Measurements from ENCODE around the gene IFNL1. TPM values are rescaled to one million over a fixed set of nuclear protein-coding genes. Genes with fewer than 3 reads are reported as not detected.
A peak's percentile ranks its signal among the peaks of the same experiment; 100 is the strongest.

Gene IFNL1
- not detected for total RNA-seq

DNA sequence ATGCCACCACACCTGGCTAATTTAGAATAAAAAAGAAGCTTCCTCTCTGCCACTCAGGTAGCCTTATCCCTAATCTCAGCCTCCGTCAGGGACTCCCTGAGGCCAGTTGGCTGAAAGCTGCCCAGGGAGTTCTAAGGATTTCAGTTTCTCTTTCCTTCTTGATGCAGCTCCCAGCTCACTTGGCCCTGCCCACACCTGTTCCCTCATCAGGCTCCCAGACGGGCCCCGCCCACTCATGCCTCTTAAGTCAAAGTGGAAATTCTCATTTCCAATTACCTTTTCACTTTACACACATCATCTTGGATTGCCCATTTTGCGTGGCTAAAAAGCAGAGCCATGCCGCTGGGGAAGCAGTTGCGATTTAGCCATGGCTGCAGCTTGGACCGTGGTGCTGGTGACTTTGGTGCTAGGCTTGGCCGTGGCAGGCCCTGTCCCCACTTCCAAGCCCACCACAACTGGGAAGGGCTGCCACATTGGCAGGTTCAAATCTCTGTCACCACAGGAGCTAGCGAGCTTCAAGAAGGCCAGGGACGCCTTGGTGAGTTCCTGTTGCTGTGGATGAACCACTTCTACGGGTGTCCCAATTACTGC is at the start of gene IFNL1:
TSS of gene IFNL1 (plus strand) at position 353 of the 591 bp plus-strand sequence. CDS start at position 368, 15 bp downstream.
- ATAC-seq (ENCODE audit: low read depth), result no peak
- Mint-ChIP-seq H3K27ac (peak within 1 kb of the TSS; percentile 68), H3K9me3 (no peaks in the 10 kb centered on the region), H3K4me3 (peak within 1 kb of the TSS; percentile 6), H3K27me3 (peaks cover 9% of the 10 kb centered on the region), H3K4me1 (peaks cover 41% of the 10 kb centered on the region), H3K36me3 (peaks cover 5% of the 10 kb centered on the region)
- DNase-seq, result no peak
- POLR2A ChIA-PET, result interaction anchor here (0.6 kb wide), 1 partner anchor 16 kb away, joined by 4 read pairs; no protein-coding TSS in a partner anchor

DNA sequence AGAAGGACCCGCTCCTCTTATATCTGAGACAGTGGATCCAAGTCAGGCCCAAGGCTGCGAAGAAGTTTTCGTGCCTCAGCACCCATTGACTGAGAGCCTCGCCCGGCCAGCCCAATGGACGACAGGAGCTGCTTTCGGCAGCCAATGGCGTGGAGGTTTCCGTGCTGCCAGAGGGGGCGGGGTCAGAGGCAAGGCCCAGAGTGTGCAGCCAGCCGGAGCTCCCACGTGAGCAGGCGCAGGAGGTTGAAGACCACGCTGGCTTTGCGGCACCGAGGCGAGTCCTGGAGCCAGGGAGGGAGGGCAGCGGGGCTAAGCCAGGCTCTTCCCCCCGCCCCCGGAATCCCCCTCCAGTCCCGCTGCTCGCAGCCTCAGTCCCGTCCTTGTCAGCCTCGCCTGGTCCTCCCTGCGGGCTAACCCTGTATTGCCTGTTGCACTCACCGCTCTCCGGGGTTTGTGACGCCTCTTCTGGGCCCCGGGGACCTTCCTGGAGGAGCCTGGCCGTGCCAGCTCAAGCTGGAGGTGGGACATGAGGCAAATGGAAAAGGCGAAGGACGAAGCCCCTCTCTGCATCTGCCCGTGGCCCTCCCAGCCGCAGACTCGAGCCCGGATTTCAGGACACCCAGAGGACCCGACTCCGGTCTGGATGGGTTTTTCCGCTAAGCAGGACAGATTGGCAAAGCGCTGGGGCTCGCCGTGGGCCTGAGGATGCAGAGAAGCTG is 49.1 kb upstream of the IFNL1 start:
- Mint-ChIP-seq H3K36me3 (no peaks in the 10 kb centered on the region), H3K4me3 (peak overlapping the region; percentile 22), H3K9me3 (no peaks in the 10 kb centered on the region), H3K27ac (no peak overlapping the region), H3K4me1 (peaks cover 2% of the 10 kb centered on the region), H3K27me3 (peaks cover 8% of the 10 kb centered on the region)
- POLR2A ChIA-PET, result no interaction called here
- ATAC-seq (ENCODE audit: low read depth) (peak; percentile 52), DNase-seq (peak; percentile 39)

DNA sequence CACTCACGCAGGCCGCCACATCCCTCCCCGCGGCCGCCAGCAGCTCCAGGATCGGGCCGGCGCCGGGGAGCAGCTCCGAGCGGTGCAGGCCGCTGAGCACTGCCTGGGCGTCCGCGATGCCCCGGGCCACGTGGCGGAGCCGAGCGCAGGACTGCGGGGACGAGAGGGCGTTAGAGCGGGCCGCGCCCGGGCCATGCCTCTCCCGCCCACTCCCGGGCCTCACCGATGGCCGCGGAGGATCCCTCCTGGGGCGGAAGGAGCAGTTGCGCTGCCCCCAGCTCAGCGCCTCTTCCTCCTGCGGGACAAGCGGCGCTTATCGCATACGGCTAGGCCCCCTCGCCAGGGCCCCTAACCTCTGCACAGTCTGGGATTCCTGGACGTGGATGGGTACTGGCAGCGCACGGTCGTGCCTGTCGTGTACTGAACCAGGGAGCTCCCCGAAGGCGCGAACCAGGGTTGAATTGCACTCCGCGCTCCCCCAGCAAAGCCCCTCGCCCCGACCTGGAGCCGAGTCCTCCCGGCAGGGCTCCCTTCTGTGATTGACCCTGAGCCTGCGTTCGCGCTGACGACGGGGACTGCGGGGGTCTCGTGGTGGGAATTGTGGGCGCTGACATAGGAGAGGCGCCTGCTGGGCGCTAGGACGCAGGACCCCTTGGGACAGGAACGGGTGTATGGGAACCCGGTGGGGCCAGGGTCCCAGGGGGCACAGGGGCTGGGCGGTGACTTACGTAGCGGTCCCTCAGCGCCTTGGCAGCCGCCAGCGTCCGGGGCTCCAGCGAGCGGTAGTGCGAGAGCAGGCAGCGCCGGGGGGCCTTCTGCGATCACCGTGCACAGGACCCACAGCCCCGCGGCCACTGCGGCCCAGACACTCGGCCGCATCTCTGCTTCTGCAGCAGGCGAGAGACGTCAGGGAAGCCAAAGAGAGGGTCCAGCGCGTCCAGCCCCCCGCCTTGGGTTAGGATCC is 48.2 kb upstream of the IFNL1 start:
- no peaks in the 10 kb centered on the region for H3K36me3 Mint-ChIP-seq
- H3K27ac Mint-ChIP-seq, result no peak overlapping the region
- H3K9me3 Mint-ChIP-seq, result no peaks in the 10 kb centered on the region
- peak; percentile 39 for DNase-seq
- no peak for ATAC-seq (ENCODE audit: low read depth)
- peaks cover 8% of the 10 kb centered on the region for H3K27me3 Mint-ChIP-seq
- POLR2A ChIA-PET, result no interaction called here
- no peak overlapping the region for H3K4me3 Mint-ChIP-seq
- peaks cover 8% of the 10 kb centered on the region for H3K4me1 Mint-ChIP-seq

DNA sequence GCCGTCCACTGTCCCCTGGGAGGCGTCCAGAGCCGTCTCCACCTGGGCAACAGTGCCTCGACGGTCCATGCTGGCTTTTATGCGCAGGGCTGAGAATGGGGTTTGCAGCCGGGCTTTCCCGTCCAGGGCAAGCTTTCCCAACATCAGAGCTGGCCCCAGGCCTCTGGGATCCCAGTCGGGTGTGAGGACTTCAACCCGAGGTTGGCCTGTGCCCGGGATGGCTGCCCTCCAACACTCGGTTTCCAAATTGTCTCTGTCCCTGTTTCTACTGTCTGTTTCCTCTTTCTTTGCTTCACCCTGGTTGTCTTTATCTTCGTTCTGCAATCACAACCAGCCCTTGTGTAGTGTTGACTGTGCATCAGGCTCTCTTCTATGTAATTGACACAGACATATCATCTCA is 47.4 kb upstream of the IFNL1 start, which contains the start of gene IFNL4:
TSS of gene IFNL4 (minus strand) at position 51 of the 400 bp plus-strand sequence.
- POLR2A ChIA-PET, result no interaction called here
- Mint-ChIP-seq H3K9me3 (no peaks in the 10 kb centered on the region), H3K4me3 (no peak within 1 kb of the TSS)

DNA sequence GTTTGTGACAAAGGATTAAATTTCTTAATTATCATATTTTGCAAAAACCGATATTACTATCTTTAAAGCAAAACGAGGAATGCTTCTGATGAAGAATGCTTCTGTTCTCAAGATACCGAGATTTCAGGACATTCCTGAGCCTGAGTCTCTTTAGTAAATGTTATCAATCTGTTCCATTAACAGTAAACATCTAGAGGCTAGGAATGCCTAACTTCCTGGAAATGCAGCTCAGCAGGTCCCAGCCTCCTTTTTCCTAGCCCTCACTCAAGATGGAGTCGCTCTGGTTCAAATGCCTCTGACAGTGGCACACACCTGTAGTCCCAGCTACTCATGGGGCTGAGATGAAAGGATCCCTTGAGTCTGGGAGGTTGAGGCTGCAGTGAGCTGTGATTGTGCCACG is 45.1 kb upstream of the IFNL1 start:
- Mint-ChIP-seq H3K36me3 (no peaks in the 10 kb centered on the region), H3K4me3 (no peak overlapping the region), H3K9me3 (no peaks in the 10 kb centered on the region), H3K27ac (no peak overlapping the region), H3K27me3 (peaks cover 13% of the 10 kb centered on the region), H3K4me1 (peaks cover 9% of the 10 kb centered on the region)
- no peak for DNase-seq
- POLR2A ChIA-PET, result interaction anchor here (0.5 kb wide), 1 partner anchor 46 kb away, joined by 3 read pairs; no protein-coding TSS in a partner anchor
- no peak for ATAC-seq (ENCODE audit: low read depth)

More for the DNA sequence above, 47.4 kb upstream of the IFNL1 start, which contains the start of gene IFNL4:
- peaks cover 9% of the 10 kb centered on the region for H3K4me1 Mint-ChIP-seq
- DNase-seq (no peak), ATAC-seq (ENCODE audit: low read depth) (no peak)
- H3K27me3 Mint-ChIP-seq, result peaks cover 10% of the 10 kb centered on the region
- H3K27ac Mint-ChIP-seq, result no peak within 1 kb of the TSS
- H3K36me3 Mint-ChIP-seq, result no peaks in the 10 kb centered on the region

DNA sequence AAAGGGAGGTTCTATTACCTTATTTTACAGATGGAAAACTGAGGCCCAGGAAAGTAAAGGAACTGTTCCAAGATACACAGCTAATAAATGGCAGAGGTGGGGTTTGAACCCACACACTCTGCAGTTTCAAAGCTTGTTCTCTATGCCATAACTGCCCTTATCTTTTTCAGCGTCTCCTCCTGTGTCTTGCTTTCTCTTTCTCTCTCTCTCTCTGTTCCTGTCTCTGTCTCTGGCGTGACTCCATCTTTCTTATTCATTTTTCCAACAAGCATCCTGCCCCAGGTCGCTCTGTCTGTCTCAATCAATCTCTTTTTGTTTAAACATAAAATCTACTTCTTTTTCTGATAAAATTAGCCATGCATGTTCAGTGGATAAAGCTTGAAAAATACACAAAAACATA is 44.4 kb upstream of the IFNL1 start:
- POLR2A ChIA-PET, result interaction anchor here (0.5 kb wide), 1 partner anchor 46 kb away, joined by 3 read pairs; no protein-coding TSS in a partner anchor
- H3K27ac Mint-ChIP-seq, result no peak overlapping the region

DNA sequence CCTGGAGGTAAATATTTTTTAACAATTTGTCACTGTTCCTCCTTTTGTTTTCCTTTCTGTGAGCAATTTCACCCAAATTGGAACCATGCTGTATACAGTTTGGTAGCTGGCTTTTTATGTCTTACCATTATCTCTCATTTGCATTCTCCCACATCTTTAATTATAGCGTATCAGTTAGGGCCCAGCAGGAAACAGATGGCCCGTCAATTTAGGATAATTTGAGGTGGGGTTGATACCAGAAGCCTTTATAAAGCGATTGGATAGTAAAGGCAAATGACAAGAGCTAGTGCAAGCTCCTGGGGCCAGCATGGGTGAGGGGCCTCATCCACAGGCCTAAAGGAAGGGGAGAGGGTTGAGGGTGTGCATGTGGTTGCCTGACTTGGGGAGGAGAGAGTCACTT is 43.7 kb upstream of the IFNL1 start:
- H3K27me3 Mint-ChIP-seq, result peaks cover 14% of the 10 kb centered on the region
- ATAC-seq (ENCODE audit: low read depth) (no peak), DNase-seq (no peak)
- no peak overlapping the region for H3K27ac Mint-ChIP-seq
- H3K36me3 Mint-ChIP-seq, result no peaks in the 10 kb centered on the region
- POLR2A ChIA-PET, result no interaction called here
- no peak overlapping the region for H3K4me3 Mint-ChIP-seq
- H3K4me1 Mint-ChIP-seq, result peaks cover 9% of the 10 kb centered on the region
- no peaks in the 10 kb centered on the region for H3K9me3 Mint-ChIP-seq

More for the DNA sequence above, 44.4 kb upstream of the IFNL1 start:
- no peaks in the 10 kb centered on the region for H3K9me3 Mint-ChIP-seq
- no peaks in the 10 kb centered on the region for H3K36me3 Mint-ChIP-seq
- peaks cover 18% of the 10 kb centered on the region for H3K27me3 Mint-ChIP-seq
- no peak overlapping the region for H3K4me3 Mint-ChIP-seq
- ATAC-seq (ENCODE audit: low read depth) (no peak), DNase-seq (no peak)
- H3K4me1 Mint-ChIP-seq, result peaks cover 9% of the 10 kb centered on the region

DNA sequence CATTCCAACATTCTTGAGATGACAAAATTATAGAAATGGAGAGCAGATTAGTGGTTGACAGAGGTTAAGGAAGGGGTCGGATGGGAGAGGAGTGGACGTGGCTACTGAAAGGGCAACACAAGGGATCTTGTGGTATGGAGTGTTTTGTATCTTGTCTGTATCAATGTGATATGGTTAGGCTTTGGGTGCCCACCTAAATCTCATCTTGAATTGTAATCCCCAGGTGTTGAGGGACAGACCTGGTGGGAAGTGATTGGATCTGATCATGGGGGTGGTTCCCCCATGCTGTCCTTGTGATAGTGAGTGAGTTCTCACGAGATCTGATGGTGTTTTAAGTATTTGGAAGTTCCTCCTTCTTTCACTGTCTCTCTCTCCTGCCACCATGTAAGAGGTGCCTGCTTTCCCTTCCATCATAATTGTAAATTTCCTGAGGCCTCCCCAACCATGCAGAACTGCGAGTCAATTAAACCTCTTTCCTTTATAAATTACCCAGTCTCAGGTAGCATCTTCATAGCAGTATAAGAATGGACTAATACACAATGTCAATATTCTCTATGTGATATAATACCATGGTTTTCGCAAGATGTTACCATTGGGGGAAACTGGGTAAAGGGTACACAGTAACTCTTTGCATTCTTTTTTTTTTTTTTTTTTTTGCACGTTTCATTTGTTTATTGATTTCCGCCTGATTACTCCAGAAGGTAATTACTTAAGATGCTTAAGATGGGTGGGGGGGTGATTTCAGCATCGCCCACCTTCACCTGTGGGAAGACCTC is 42.6 kb upstream of the IFNL1 start:
- ATAC-seq (ENCODE audit: low read depth) (no peak), DNase-seq (no peak)
- H3K27ac Mint-ChIP-seq, result peak overlapping the region; percentile 26
- H3K4me1 Mint-ChIP-seq, result peaks cover 12% of the 10 kb centered on the region
- H3K9me3 Mint-ChIP-seq, result no peaks in the 10 kb centered on the region
- POLR2A ChIA-PET, result interaction anchor here (1.2 kb wide), 1 partner anchor 26 kb away, joined by 3 read pairs; no protein-coding TSS in a partner anchor
- no peak overlapping the region for H3K4me3 Mint-ChIP-seq
- peaks cover 14% of the 10 kb centered on the region for H3K27me3 Mint-ChIP-seq
- H3K36me3 Mint-ChIP-seq, result no peaks in the 10 kb centered on the region

DNA sequence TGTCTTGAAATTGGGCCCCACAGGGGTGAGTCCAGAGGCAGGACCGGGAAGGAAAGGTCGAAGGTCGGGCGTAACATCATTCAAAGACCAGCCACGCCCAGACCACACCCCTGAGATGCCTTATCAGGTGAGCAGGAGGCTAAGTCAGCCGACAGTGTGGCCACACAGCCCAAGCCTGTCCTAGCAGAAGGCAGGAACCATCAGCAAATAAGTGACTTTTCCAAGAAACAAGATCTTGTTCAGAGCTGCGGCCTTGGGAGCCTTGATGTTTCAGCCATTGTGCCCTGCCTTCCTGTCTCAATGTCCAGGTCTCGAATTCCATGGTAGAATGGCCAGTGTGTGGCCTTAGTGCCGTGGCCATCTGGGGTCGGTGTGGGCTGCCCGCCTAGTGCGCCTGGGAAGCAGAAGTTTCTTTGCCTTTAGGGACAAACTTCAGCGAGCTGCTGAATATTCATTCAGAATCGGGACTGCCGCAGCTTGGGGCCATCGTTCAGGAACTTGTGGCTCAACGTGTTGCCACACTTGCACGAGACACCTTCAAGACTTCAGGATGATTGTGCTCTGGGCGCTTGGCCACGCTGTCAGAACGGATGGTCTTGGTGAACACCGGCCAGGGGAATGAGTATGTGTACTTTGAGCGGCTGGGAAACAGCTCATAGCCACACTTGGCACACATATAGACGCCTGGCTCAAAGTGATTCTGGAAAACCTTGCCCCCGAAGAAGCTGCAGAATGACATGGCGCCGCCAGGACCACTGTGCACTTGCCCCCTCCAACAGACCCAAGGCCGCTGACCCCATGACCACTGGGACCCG is 41.5 kb upstream of the IFNL1 start:
- POLR2A ChIA-PET, result interaction anchor here (1.2 kb wide), 1 partner anchor 27 kb away, joined by 3 read pairs; no protein-coding TSS in a partner anchor
- no peak for DNase-seq
- Mint-ChIP-seq H3K27ac (no peak overlapping the region), H3K27me3 (peaks cover 13% of the 10 kb centered on the region), H3K4me1 (peaks cover 12% of the 10 kb centered on the region), H3K9me3 (no peaks in the 10 kb centered on the region), H3K4me3 (no peak overlapping the region), H3K36me3 (no peaks in the 10 kb centered on the region)
- no peak for ATAC-seq (ENCODE audit: low read depth)

DNA sequence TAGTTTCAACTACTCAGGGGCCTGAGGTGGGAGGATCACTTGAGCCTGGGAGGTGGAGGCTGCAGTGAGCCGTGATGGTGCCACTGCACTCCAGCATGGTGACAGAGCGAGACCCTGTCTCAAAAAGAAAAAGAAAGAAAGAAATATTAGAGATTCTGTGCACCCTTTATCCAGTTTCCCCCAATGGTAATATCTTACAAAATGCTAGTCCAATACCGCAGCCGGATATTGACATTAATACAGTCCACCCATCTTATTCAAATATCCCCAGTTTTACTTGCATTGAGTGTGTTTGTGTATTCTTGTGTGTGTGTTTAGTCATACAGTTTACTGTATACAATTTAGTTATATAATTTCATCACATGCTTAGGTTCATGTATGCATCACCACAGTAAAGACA is 39.0 kb upstream of the IFNL1 start:
- ATAC-seq (ENCODE audit: low read depth) (no peak), DNase-seq (no peak)
- peaks cover 27% of the 10 kb centered on the region for H3K27me3 Mint-ChIP-seq
- H3K9me3 Mint-ChIP-seq, result no peaks in the 10 kb centered on the region
- H3K36me3 Mint-ChIP-seq, result no peaks in the 10 kb centered on the region
- peaks cover 10% of the 10 kb centered on the region for H3K4me1 Mint-ChIP-seq
- POLR2A ChIA-PET, result no interaction called here
- H3K27ac Mint-ChIP-seq, result no peak overlapping the region
- H3K4me3 Mint-ChIP-seq, result no peak overlapping the region

DNA sequence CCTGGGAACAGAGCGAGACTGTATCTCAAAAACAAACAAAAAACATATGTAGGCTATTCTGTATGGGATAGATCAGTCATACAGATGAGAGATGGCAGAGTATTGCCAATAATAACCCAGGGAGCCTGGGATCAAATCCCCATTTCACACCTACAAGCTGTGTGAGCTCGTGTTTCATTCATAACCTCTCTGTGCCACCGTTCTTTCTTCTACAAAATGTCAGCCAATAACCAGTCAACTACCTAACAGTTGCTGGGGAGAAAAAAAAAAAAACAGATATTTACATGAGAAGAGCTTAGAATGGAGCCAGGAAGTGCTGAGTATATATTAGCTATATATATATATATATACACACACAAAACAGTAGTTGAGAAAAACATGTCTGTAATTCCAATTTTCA is 34.5 kb upstream of the IFNL1 start:
- no peak for ATAC-seq (ENCODE audit: low read depth)
- Mint-ChIP-seq H3K27ac (no peak overlapping the region), H3K36me3 (no peaks in the 10 kb centered on the region), H3K4me3 (no peak overlapping the region), H3K4me1 (peaks cover 3% of the 10 kb centered on the region), H3K27me3 (peaks cover 50% of the 10 kb centered on the region), H3K9me3 (no peaks in the 10 kb centered on the region)
- DNase-seq, result no peak
- POLR2A ChIA-PET, result no interaction called here

DNA sequence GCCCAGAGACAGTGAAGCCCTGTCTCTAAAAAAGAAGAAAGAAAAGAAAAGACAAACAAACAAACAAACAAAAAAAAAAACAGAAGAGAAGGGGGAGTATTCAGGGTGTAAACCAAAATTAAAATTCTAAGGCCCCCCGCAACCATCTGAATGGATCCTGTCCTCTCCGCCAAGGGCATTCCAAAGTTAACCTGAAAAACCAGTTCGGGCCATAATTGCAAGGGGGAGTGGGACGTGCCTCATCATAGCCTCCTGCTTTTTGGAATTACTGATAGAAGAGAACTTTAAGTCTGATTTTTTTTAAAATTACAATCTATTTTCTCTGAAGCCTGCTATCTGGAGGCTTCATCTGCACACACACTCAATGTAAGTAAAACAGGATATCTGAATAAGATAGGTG is 33.7 kb upstream of the IFNL1 start:
- peaks cover 5% of the 10 kb centered on the region for H3K4me1 Mint-ChIP-seq
- peaks cover 48% of the 10 kb centered on the region for H3K27me3 Mint-ChIP-seq
- POLR2A ChIA-PET, result no interaction called here

More for the DNA sequence above, 33.7 kb upstream of the IFNL1 start:
- ATAC-seq (ENCODE audit: low read depth) (no peak), DNase-seq (no peak)
- no peaks in the 10 kb centered on the region for H3K36me3 Mint-ChIP-seq
- no peak overlapping the region for H3K27ac Mint-ChIP-seq
- H3K9me3 Mint-ChIP-seq, result no peaks in the 10 kb centered on the region
- H3K4me3 Mint-ChIP-seq, result no peak overlapping the region
